Measurements from ENCODE around the gene MPHOSPH6.
"Not testable (repeated sequence)": the region's sequence is repeated elsewhere in the genome, so short reads cannot be mapped to it uniquely, and the experiment has no call there.

The MPHOSPH6 gene

GRCh38 chr16:82118749-82119148, 51.3 kb downstream of the MPHOSPH6 start:
- no peak for DNase-seq (ENCODE audit: low read depth)

GRCh38 chr16:82116535-82116934, 53.5 kb downstream of the MPHOSPH6 start:
- DNase-seq (ENCODE audit: low read depth) = no peak

GRCh38 chr16:82113741-82114140, 56.3 kb downstream of the MPHOSPH6 start:
- no peak for DNase-seq (ENCODE audit: low read depth)

- no peak for DNase-seq (ENCODE audit: low read depth)
Observed at GRCh38 chr16:82111944-82112343, 58.1 kb downstream of the MPHOSPH6 start.

- DNase-seq (ENCODE audit: low read depth) = not testable (repeated sequence)
Observed at GRCh38 chr16:82109266-82109665, 60.8 kb downstream of the MPHOSPH6 start.

GRCh38 chr16:82108774-82109173, 61.2 kb downstream of the MPHOSPH6 start:
- DNase-seq (ENCODE audit: low read depth) = no peak

GRCh38 chr16:82108100-82108499, 61.9 kb downstream of the MPHOSPH6 start:
- no peak for DNase-seq (ENCODE audit: low read depth)

GRCh38 chr16:82105107-82105506, 64.9 kb downstream of the MPHOSPH6 start:
- no peak for DNase-seq (ENCODE audit: low read depth)

Data from stimulated activated CD8-positive, alpha-beta memory T cell treated with anti-CD3 and anti-CD28 coated beads, Interleukin-12 subunit alpha, Interleukin-12 subunit beta, amount 100 ng/mL, for 4 hours (primary cell).